Measurements from ENCODE around the gene GPR180.

The GPR180 gene

DNA sequence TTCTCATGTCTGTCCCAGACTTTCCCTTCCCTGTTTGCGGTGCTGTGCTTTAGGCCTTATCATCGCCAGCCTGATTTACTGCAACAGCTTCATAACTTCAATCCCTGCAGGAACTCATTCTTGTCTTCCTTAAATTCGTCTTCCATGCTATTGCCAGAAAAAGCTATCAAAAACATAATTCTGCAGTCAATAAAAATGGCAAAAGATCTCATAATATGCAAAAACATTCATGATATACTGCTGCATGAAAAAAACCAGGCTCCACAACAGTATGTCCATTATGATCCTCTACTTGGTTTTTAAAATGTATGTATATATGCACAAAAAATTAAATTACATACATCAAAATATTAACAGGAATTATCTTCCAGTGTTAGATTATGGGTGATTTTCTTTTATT, 34.1 kb upstream of the GPR180 start:
- Mint-ChIP-seq H3K36me3 (ENCODE audit: low read depth) (peaks cover 40% of the 10 kb centered on the region), H3K27me3 (ENCODE audit: low read depth, poor library complexity) (peaks cover 13% of the 10 kb centered on the region), H3K9me3 (no peaks in the 10 kb centered on the region), H3K4me1 (no peaks in the 10 kb centered on the region), H3K27ac (no peak overlapping the region), H3K4me3 (no peak overlapping the region)
- TF ChIP-seq, protein P1, sequence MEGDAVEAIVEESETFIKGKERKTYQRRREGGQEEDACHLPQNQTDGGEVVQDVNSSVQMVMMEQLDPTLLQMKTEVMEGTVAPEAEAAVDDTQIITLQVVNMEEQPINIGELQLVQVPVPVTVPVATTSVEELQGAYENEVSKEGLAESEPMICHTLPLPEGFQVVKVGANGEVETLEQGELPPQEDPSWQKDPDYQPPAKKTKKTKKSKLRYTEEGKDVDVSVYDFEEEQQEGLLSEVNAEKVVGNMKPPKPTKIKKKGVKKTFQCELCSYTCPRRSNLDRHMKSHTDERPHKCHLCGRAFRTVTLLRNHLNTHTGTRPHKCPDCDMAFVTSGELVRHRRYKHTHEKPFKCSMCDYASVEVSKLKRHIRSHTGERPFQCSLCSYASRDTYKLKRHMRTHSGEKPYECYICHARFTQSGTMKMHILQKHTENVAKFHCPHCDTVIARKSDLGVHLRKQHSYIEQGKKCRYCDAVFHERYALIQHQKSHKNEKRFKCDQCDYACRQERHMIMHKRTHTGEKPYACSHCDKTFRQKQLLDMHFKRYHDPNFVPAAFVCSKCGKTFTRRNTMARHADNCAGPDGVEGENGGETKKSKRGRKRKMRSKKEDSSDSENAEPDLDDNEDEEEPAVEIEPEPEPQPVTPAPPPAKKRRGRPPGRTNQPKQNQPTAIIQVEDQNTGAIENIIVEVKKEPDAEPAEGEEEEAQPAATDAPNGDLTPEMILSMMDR (IDR thresholded peaks at IDR 0.05), result no peak
- DNase-seq, result no peak

GRCh38 chr13:94568443-94568842, 33.2 kb upstream of the GPR180 start:
- no peaks in the 10 kb centered on the region for H3K9me3 Mint-ChIP-seq
- H3K27ac Mint-ChIP-seq, result no peak overlapping the region
- peaks cover 47% of the 10 kb centered on the region for H3K36me3 Mint-ChIP-seq (ENCODE audit: low read depth)
- H3K4me3 Mint-ChIP-seq, result no peak overlapping the region
- TF ChIP-seq, protein P1 (IDR thresholded peaks at IDR 0.05), result no peak
- no peak for DNase-seq
- peaks cover 13% of the 10 kb centered on the region for H3K27me3 Mint-ChIP-seq (ENCODE audit: low read depth, poor library complexity)
- H3K4me1 Mint-ChIP-seq, result no peaks in the 10 kb centered on the region

DNA sequence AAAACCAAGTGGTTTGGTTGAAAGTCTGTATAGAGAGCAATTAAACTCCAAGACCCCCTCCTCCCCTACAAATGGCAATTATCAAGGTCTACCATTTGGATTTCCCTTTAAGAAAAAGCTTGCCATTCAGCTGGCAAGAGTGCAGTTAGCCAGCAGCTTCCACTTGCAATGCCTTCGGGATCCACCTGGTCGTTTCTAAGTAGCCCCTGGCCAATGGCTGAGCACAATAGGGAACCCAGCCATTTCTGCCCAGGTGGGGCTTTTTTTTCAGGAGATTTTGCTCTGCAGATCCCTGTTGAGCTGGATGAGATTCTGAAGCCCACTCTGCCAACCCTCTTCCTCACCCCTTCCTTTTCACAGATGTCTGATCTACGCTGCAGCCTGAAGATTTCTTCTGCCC, 32.0 kb upstream of the GPR180 start:
- no peak overlapping the region for H3K27ac Mint-ChIP-seq
- TF ChIP-seq, protein P1 (IDR thresholded peaks at IDR 0.05), result no peak
- peaks cover 55% of the 10 kb centered on the region for H3K36me3 Mint-ChIP-seq (ENCODE audit: low read depth)
- H3K4me1 Mint-ChIP-seq, result no peaks in the 10 kb centered on the region
- no peak for DNase-seq
- H3K27me3 Mint-ChIP-seq (ENCODE audit: low read depth, poor library complexity), result peaks cover 10% of the 10 kb centered on the region
- H3K4me3 Mint-ChIP-seq, result no peak overlapping the region
- no peaks in the 10 kb centered on the region for H3K9me3 Mint-ChIP-seq

GRCh38 chr13:94579063-94579462, 22.6 kb upstream of the GPR180 start:
- no peaks in the 10 kb centered on the region for H3K27me3 Mint-ChIP-seq (ENCODE audit: low read depth, poor library complexity)
- H3K4me3 Mint-ChIP-seq, result no peak overlapping the region
- no peak for DNase-seq
- TF ChIP-seq, protein P1 (IDR thresholded peaks at IDR 0.05), result no peak
- peaks cover 56% of the 10 kb centered on the region for H3K36me3 Mint-ChIP-seq (ENCODE audit: low read depth)
- H3K9me3 Mint-ChIP-seq, result peaks cover 11% of the 10 kb centered on the region
- H3K27ac Mint-ChIP-seq, result no peak overlapping the region
- H3K4me1 Mint-ChIP-seq, result no peaks in the 10 kb centered on the region

- H3K27me3 Mint-ChIP-seq (ENCODE audit: low read depth, poor library complexity), result peaks cover 3% of the 10 kb centered on the region
- no peak overlapping the region for H3K4me3 Mint-ChIP-seq
- H3K4me1 Mint-ChIP-seq, result no peaks in the 10 kb centered on the region
- peaks cover 21% of the 10 kb centered on the region for H3K9me3 Mint-ChIP-seq
- no peak overlapping the region for H3K27ac Mint-ChIP-seq
- peaks cover 85% of the 10 kb centered on the region for H3K36me3 Mint-ChIP-seq (ENCODE audit: low read depth)
- TF ChIP-seq, protein P1 (IDR thresholded peaks at IDR 0.05), result no peak
- DNase-seq, result no peak
Observed at GRCh38 chr13:94583926-94584325, 17.7 kb upstream of the GPR180 start.

- Mint-ChIP-seq H3K9me3 (peaks cover 21% of the 10 kb centered on the region), H3K27ac (no peak overlapping the region), H3K4me3 (no peak overlapping the region), H3K36me3 (ENCODE audit: low read depth) (peaks cover 88% of the 10 kb centered on the region), H3K4me1 (no peaks in the 10 kb centered on the region), H3K27me3 (ENCODE audit: low read depth, poor library complexity) (peaks cover 3% of the 10 kb centered on the region)
- TF ChIP-seq, protein P1 (IDR thresholded peaks at IDR 0.05), result no peak
- DNase-seq, result no peak
Observed at GRCh38 chr13:94585543-94586101, 16.0 kb upstream of the GPR180 start.
